ENCODE measurements around the gene BBLN.
"Not testable (repeated sequence)": the region's sequence is repeated elsewhere in the genome, so short reads cannot be mapped to it uniquely, and the experiment has no call there.

The BBLN gene, protein sequence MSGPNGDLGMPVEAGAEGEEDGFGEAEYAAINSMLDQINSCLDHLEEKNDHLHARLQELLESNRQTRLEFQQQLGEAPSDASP

DNA sequence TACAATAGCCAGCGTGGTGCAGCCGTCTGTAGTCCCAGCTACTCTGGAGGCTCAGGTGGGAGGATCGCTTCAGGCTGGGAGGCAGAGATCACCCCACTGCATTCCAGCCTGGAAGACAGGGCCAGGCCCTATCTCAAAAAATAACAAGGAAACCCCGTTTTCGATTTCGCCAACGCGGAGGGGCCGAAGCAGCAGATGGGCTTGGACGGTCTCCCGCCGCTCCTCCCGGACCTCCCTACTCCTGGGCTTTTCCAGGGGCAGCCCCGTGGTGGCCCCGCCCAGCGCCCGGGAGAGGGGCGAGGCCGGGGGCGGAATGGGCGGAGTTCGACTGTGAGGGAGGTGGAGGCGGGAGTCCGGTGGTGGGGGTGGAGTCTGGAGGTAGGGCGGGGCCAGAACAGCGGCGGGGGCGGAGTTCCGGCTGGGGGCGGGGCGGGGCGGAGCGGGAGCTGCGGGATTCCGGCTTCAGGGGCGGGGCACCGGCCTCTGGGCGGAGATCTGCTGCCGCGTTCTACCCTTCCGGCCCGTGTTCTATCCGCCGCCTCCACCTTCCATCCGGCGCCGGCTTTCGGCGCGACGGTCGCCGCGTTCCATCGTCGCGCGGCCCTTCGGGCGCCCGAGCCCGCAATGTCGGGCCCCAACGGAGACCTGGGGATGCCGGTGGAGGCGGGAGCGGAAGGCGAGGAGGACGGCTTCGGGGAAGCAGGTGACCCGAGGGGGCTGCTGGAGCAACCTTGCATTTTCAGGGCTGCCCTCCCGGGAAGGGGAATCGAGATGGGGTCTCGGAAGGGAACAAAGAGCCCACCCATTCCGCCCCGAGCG, at the start of gene BBLN:
BBLN (plus strand) TSS at position 482 of the 819 bp plus-strand sequence; CDS start at position 625, 143 bp downstream.
- H3K4me3 ChIP-seq (ENCODE audit: low read depth, low read length), result peak within 1 kb of the TSS; percentile 78
- peak; percentile 75 for DNase-seq (ENCODE audit: low read depth)
- in situ Hi-C loops (cut with HindIII; ENCODE audit: low sequenced_read_pairs), result no loop called here
- TF ChIP-seq, protein P1, sequence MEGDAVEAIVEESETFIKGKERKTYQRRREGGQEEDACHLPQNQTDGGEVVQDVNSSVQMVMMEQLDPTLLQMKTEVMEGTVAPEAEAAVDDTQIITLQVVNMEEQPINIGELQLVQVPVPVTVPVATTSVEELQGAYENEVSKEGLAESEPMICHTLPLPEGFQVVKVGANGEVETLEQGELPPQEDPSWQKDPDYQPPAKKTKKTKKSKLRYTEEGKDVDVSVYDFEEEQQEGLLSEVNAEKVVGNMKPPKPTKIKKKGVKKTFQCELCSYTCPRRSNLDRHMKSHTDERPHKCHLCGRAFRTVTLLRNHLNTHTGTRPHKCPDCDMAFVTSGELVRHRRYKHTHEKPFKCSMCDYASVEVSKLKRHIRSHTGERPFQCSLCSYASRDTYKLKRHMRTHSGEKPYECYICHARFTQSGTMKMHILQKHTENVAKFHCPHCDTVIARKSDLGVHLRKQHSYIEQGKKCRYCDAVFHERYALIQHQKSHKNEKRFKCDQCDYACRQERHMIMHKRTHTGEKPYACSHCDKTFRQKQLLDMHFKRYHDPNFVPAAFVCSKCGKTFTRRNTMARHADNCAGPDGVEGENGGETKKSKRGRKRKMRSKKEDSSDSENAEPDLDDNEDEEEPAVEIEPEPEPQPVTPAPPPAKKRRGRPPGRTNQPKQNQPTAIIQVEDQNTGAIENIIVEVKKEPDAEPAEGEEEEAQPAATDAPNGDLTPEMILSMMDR (IDR thresholded peaks at IDR 0.05; ENCODE audit: low read depth, low read length, missing control alignments), result no peak

DNA sequence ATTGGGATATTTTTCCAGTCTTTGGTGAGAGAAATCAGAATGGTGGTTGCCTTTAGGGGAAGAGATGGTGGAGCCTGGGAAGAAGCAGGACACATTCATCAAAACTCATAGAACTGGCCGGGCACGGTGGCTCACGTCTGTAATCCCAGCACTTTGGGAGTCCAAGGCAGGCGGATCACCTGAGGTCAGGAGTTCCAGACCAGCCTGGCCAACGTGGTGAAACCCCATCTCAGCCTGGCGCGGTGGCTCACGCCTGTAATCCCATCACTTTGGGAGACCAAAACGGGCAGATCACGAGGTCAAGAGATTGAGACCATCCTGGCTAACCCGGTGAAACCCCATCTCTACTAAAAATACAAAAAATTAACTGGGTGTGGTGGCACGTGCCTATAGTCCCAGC, 48.3 kb upstream of the BBLN start:
- in situ Hi-C loops (cut with HindIII; ENCODE audit: low sequenced_read_pairs); H3K4me3 ChIP-seq (ENCODE audit: low read depth, low read length); DNase-seq (ENCODE audit: low read depth): not testable (repeated sequence)

DNA sequence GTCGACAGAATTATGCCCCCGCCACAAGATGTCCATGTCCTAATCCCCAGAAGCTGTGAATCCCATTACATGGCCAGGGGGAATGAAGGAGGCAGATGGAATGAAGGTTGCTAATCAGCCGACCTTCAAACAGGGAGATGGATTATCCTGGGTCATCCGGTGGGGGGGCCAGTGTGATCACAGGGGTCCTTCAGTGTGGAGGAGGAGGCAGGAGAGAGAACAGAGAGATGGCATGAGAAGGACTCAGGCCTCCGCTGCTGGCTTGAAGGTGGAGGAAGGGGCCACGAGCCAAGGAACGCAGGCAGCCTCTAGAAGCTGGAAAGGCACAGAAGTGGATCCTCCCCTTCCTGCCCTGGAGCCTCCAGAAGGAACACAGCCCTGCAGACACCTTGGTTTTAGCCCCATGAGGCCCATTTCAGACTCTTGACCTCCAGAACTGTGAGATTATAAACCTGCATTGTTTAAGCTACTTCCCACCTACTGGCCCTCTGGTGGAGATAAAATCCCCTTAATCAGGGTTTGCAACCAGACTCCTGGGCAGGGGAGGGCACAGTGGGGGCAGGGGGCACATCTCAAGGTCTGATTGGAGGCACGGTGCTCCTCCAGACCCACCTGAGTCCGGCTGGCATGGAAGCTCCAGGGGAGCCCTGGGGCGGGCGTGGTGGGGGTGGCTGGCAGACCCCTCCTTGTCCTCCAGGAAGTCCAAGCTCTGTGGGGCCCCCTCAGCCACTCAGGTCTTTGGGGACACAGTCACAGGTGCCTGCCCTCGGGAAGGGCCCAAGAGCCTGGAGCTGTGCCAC, 46.3 kb upstream of the BBLN start:
- DNase-seq (ENCODE audit: low read depth), result no peak
- TF ChIP-seq, protein P1 (IDR thresholded peaks at IDR 0.05; ENCODE audit: low read depth, low read length, missing control alignments), result no peak
- in situ Hi-C loops (cut with HindIII; ENCODE audit: low sequenced_read_pairs), result no loop called here
- no peak overlapping the region for H3K4me3 ChIP-seq (ENCODE audit: low read depth, low read length)

DNA sequence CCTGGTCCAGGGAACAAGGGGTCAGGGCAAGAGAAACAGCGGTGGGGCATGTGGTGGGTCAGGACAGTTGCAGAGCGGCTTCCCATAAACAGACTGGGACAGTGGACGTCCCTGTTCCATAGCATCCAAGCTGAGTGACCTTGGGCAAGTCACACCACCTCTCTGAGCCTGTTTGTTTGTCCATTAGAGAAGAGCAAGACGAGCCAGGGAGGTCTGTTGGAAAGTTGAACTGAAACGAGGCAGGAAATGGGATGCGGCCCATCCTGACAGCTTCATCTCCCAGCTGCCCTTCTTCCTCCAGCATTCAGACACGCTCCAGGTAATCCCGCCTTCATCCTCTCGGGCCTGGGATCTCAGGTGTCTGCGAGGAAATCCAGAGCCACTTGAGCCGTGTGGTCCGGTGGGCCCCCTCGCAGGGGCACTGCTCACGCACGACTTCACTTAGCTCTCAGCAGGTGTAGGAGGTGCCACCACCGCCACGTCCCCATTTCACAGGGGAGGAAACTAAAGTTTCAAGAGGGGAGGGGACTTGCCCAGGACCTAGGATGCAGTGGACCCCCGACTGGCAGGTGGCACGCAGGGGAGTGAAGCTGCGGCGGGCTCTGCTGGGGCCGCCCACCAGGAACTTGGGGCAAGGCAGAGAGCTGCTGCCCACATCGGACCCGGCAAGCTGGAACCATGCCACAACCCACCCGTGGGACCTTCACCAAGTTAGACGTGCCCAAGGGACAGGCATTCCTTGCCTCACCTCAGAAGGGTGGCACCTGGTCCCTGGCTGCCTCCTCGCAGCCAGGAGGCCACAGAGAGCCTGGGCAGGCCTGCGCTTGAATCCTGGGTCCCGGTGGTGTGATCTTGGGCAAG, 45.5 kb upstream of the BBLN start:
- TF ChIP-seq, protein P1 (IDR thresholded peaks at IDR 0.05; ENCODE audit: low read depth, low read length, missing control alignments), result no peak
- in situ Hi-C loops (cut with HindIII; ENCODE audit: low sequenced_read_pairs), result no loop called here
- H3K4me3 ChIP-seq (ENCODE audit: low read depth, low read length), result no peak overlapping the region
- DNase-seq (ENCODE audit: low read depth), result no peak

DNA sequence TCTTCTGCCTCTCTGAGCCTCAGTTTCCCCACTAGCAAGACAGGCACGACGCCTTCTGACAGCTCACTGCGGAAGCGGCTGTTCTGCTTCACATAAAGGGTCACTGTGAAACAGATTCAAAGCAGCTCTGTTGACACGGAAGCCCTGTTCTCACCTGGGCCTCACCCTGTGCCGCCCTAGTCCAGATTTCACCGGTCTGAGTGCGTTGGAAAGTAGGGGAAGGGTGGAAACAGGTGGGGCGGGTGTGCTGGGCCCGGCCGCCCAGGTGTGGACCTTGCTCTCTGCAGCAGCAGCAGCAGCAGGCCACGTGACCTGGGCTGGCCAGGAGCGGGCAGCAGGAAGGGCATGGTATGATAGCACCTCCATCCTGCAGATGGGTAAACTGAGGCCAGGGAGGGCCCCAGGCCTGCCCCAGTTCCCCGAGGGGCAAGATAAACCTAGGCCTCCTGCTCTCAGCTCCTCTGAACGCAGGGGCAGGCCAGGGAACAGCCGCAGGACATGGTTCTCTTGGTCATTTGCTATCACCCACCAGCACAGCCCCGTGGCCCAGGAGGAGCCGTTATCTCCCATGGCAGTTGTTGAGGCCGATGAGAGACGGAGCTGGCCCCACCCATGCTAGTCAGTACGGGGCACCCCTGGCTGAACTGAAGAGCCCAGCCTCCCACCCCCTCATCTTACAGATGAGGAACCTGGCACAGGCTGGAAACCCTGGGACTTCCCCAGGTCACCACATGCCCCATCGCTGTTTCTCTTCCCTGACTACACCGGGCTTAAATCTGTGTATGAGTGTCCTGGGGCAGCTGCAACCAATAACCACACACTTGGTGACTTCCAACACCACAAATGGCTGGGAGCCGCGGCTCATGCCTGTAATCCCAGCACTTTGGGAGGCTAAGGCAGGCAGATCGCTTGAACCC, 44.6 kb upstream of the BBLN start:
- no peak for DNase-seq (ENCODE audit: low read depth)
- no peak overlapping the region for H3K4me3 ChIP-seq (ENCODE audit: low read depth, low read length)
- in situ Hi-C loops (cut with HindIII; ENCODE audit: low sequenced_read_pairs), result no loop called here
- TF ChIP-seq, protein P1 (IDR thresholded peaks at IDR 0.05; ENCODE audit: low read depth, low read length, missing control alignments), result no peak
